ENCODE results near the gene ABCB9. TPM values are rescaled to one million over a fixed set of nuclear protein-coding genes. Genes with fewer than 3 reads are reported as not detected.

Gene ABCB9
- total RNA-seq, 1 experiment from 2014 or later: 6.7 TPM

- H3K27ac Mint-ChIP-seq (ENCODE audit: unreplicated experiment): no peak overlapping the region
These were observed 37.7 kb downstream of the ABCB9 start for GRCh38 chr12:122928404-122929147.

GRCh38 chr12:122927756-122928403 lies 38.4 kb downstream of the ABCB9 start:
- H3K27me3 Mint-ChIP-seq (ENCODE audit: insufficient read depth, unreplicated experiment): no peaks in the 10 kb centered on the region
- no peaks in the 10 kb centered on the region for H3K9me3 ChIP-seq
- no peak for TF ChIP-seq CTCF (IDR thresholded peaks at IDR 0.05; ENCODE audit: insufficient read depth in 1 of 2, low read depth in 1 of 2, low read length in 1 of 2, severe bottlenecking in 1 of 2, unreplicated experiment in 1 of 2)
- no peaks in the 10 kb centered on the region for H3K4me1 ChIP-seq
- ChIA-PET CTCF (no interaction called here), POLR2A (no interaction called here)
- intact Hi-C loops (cut with micrococcal nuclease; ENCODE audit: unreplicated experiment): no loop called here
- no peaks in the 10 kb centered on the region; the same call in 1 of the 2 replicates for H3K36me3 ChIP-seq (ENCODE audit: control insufficient read depth, insufficient read depth, low read length)
- no peak overlapping the region for H3K4me3 ChIP-seq (ENCODE audit: low read depth, low read length)
- no TSS peak for BruUV-seq (replicated peaks)
- DNase-seq: no peak
- no peaks in the 10 kb centered on the region for H3K4me1 Mint-ChIP-seq (ENCODE audit: low read depth, unreplicated experiment)
- H3K36me3 Mint-ChIP-seq (ENCODE audit: insufficient read depth, unreplicated experiment): no peaks in the 10 kb centered on the region
- H3K9me3 Mint-ChIP-seq (ENCODE audit: unreplicated experiment): no peaks in the 10 kb centered on the region
- no peak overlapping the region for H3K27ac Mint-ChIP-seq (ENCODE audit: unreplicated experiment)
- no peak overlapping the region for H3K4me3 Mint-ChIP-seq (ENCODE audit: unreplicated experiment)
- no peaks in the 10 kb centered on the region for H3K27me3 ChIP-seq (replicated peaks; ENCODE audit: control insufficient read depth, insufficient read depth, low read length)

More at GRCh38 chr12:122928404-122929147, 37.7 kb downstream of the ABCB9 start:
- H3K27me3 Mint-ChIP-seq (ENCODE audit: insufficient read depth, unreplicated experiment): no peaks in the 10 kb centered on the region
- H3K4me3 ChIP-seq (ENCODE audit: low read depth, low read length): no peak overlapping the region
- DNase-seq: no peak
- H3K4me1 Mint-ChIP-seq (ENCODE audit: low read depth, unreplicated experiment): no peaks in the 10 kb centered on the region
- H3K4me1 ChIP-seq: no peaks in the 10 kb centered on the region
- H3K36me3 Mint-ChIP-seq (ENCODE audit: insufficient read depth, unreplicated experiment): no peaks in the 10 kb centered on the region
- no peaks in the 10 kb centered on the region for H3K9me3 Mint-ChIP-seq (ENCODE audit: unreplicated experiment)
- no peak overlapping the region for H3K4me3 Mint-ChIP-seq (ENCODE audit: unreplicated experiment)
- ChIA-PET CTCF (no interaction called here), POLR2A (no interaction called here)
- intact Hi-C loops (cut with micrococcal nuclease; ENCODE audit: unreplicated experiment): no loop called here
- H3K36me3 ChIP-seq (ENCODE audit: control insufficient read depth, insufficient read depth, low read length): no peaks in the 10 kb centered on the region; the same call in 1 of the 2 replicates
- no TSS peak for BruUV-seq (replicated peaks)
- no peaks in the 10 kb centered on the region for H3K27me3 ChIP-seq (replicated peaks; ENCODE audit: control insufficient read depth, insufficient read depth, low read length)
- no peak for TF ChIP-seq CTCF (IDR thresholded peaks at IDR 0.05; ENCODE audit: insufficient read depth in 1 of 2, low read depth in 1 of 2, low read length in 1 of 2, severe bottlenecking in 1 of 2, unreplicated experiment in 1 of 2)
- no peaks in the 10 kb centered on the region for H3K9me3 ChIP-seq

- Histone ChIP-seq H3K9me3 (no peaks in the 10 kb centered on the region), H3K4me1 (no peaks in the 10 kb centered on the region), H3K4me3 (ENCODE audit: low read depth, low read length) (no peak overlapping the region), H3K36me3 (ENCODE audit: control insufficient read depth, insufficient read depth, low read length) (no peaks in the 10 kb centered on the region), H3K27me3 (replicated peaks; ENCODE audit: control insufficient read depth, insufficient read depth, low read length) (no peaks in the 10 kb centered on the region)
- no TSS peak for BruUV-seq (replicated peaks)
- no peaks in the 10 kb centered on the region for H3K4me1 Mint-ChIP-seq (ENCODE audit: low read depth, unreplicated experiment)
- POLR2A ChIA-PET: no interaction called here
- no peak overlapping the region for H3K4me3 Mint-ChIP-seq (ENCODE audit: unreplicated experiment)
- no peaks in the 10 kb centered on the region for H3K36me3 Mint-ChIP-seq (ENCODE audit: insufficient read depth, unreplicated experiment)
- DNase-seq: no peak
- CTCF ChIA-PET: no interaction called here
- no peak for TF ChIP-seq CTCF (IDR thresholded peaks at IDR 0.05; ENCODE audit: insufficient read depth in 1 of 2, low read depth in 1 of 2, low read length in 1 of 2, severe bottlenecking in 1 of 2, unreplicated experiment in 1 of 2)
- no peak overlapping the region for H3K27ac Mint-ChIP-seq (ENCODE audit: unreplicated experiment)
- no peaks in the 10 kb centered on the region for H3K9me3 Mint-ChIP-seq (ENCODE audit: unreplicated experiment)
- H3K27me3 Mint-ChIP-seq (ENCODE audit: insufficient read depth, unreplicated experiment): no peaks in the 10 kb centered on the region
- intact Hi-C loops (cut with micrococcal nuclease; ENCODE audit: unreplicated experiment): no loop called here
These were observed 44.3 kb downstream of the ABCB9 start for GRCh38 chr12:122921917-122922316.
